Prostate gland (tissue), 2 donors: ENCODE data around the gene KCMF1. TPM values are rescaled to one million over a fixed set of nuclear protein-coding genes. Genes with fewer than 3 reads are reported as not detected.

Source experiments
- DNase-seq: peaks from one replicate; pipeline ENCODE4 v3.0.0-alpha.2; 2019; ENCODE audit warnings: low spot score
- H3K27ac ChIP-seq, 2 donors: fragments of 200-600 bp; sonication (generic); 2 replicates each; pipeline ENCODE4 v1.5.1; 2017 to 2019
- H3K27me3 ChIP-seq: fragments of 200-600 bp; sonication (generic); replicated peaks from 2 replicates; pipeline ENCODE4 v1.5.1; 2019; ENCODE audit not compliant: insufficient read depth
- H3K36me3 ChIP-seq, 2 donors: fragments of 200-600 bp; sonication (generic); 1 replicate in 1 of 2; 2 replicates in 1 of 2; pipeline versions ENCODE4 v1.5.1 to v1.8.1; 2017 to 2019
- H3K4me1 ChIP-seq: fragments of 200-600 bp; sonication (generic); replicated peaks from 2 replicates; pipeline ENCODE4 v1.5.1; 2019
- H3K4me3 ChIP-seq, 2 donors: fragments of 200-600 bp; sonication (generic); 2 replicates each; pipeline ENCODE4 v1.5.1; 2017 to 2019
- H3K9me3 ChIP-seq: fragments of 200-600 bp; sonication (generic); 2 replicates; pipeline ENCODE4 v1.5.1; 2017
- CTCF ChIP-seq, 4 experiments: fragments of 200-600 bp in 2 of 4; fragments of 450-650 bp in 2 of 4; sonication (generic) in 2 of 4; IDR thresholded peaks; 1 replicate in 3 of 4; 2 replicates in 1 of 4; pipeline ENCODE4 v1.5.1; 2016 to 2019; ENCODE audit warnings: antibody characterized with exemption in 4 of 4, mild to moderate bottlenecking in 2 of 4, moderate library complexity in 2 of 4
- POLR2A ChIP-seq: fragments of 450-650 bp; IDR thresholded peaks from one replicate; pipeline ENCODE4 v1.6.1; 2016; ENCODE audit warnings: antibody characterized with exemption, mild to moderate bottlenecking
- POLR2AphosphoS5 ChIP-seq: sonication (generic); formaldehyde crosslinking; IDR thresholded peaks from one replicate; pipeline ENCODE4 v1.6.1; 2017; ENCODE audit warnings: antibody characterized with exemption
- WGBS: methylation state at CpG from one replicate; pipeline ENCODE4 v1.1.5; 2018; 5-methylcytosine and 5-hydroxymethylcytosine counted together
- intact Hi-C: fragments of 100-400 bp; cut with DNase I; formaldehyde crosslinking; loops from one replicate; pipeline ENCODE4 v1.14.2; 2022
- total RNA-seq, 2 donors: library from RNA; depleted of rRNA; stranded (reverse); fragments of >200 nt; gene quantifications; one replicate each; pipeline ENCODE4 v1.1.0, GENCODE V29; 2016

The KCMF1 gene
- total RNA-seq, 2 donors from 2014 or later: 20.5 to 33.1 TPM

GRCh38 chr2:85032621-85033020 lies 61.7 kb downstream of the KCMF1 start:
- WGBS: 74% methylated on average over 5 of the region's 5 CpGs
- TF ChIP-seq CTCF (IDR thresholded peaks at IDR 0.05) (no peak), POLR2A (no peak)
- no peak overlapping the region for H3K27ac ChIP-seq
- H3K27me3 ChIP-seq: no peaks in the 10 kb centered on the region
- H3K36me3 ChIP-seq: no peaks in the 10 kb centered on the region
- H3K4me3 ChIP-seq: no peak overlapping the region
- no peaks in the 10 kb centered on the region for H3K9me3 ChIP-seq
- no peaks in the 10 kb centered on the region for H3K4me1 ChIP-seq
- no peak for DNase-seq
- intact Hi-C loops: no loop called here

- TF ChIP-seq POLR2A: no peak
- no peak for TF ChIP-seq CTCF (IDR thresholded peaks at IDR 0.05)
- TF ChIP-seq POLR2AphosphoS5: no peak
- no peak for DNase-seq
- Histone ChIP-seq H3K27ac (no peak overlapping the region), H3K4me1 (no peaks in the 10 kb centered on the region), H3K9me3 (no peaks in the 10 kb centered on the region), H3K4me3 (no peak overlapping the region), H3K36me3 (no peaks in the 10 kb centered on the region), H3K27me3 (no peaks in the 10 kb centered on the region)
- WGBS: 80% methylated on average over 2 of the region's 2 CpGs
- intact Hi-C loops: no loop called here
These were observed 62.4 kb downstream of the KCMF1 start for GRCh38 chr2:85033388-85033787.

GRCh38 chr2:85034158-85034557 lies 63.2 kb downstream of the KCMF1 start:
- no peak overlapping the region for H3K4me3 ChIP-seq
- no peak for TF ChIP-seq CTCF (IDR thresholded peaks at IDR 0.05)
- WGBS: 92% methylated on average over 2 of the region's 2 CpGs
- DNase-seq: no peak
- H3K36me3 ChIP-seq: no peaks in the 10 kb centered on the region
- no peak overlapping the region for H3K27ac ChIP-seq
- no peaks in the 10 kb centered on the region for H3K9me3 ChIP-seq
- no peaks in the 10 kb centered on the region for H3K4me1 ChIP-seq
- intact Hi-C loops: no loop called here
- H3K27me3 ChIP-seq: no peaks in the 10 kb centered on the region

GRCh38 chr2:85037622-85038021 lies 66.7 kb downstream of the KCMF1 start:
- H3K4me1 ChIP-seq: no peaks in the 10 kb centered on the region
- no peak overlapping the region for H3K27ac ChIP-seq
- H3K36me3 ChIP-seq: no peaks in the 10 kb centered on the region
- H3K9me3 ChIP-seq: no peaks in the 10 kb centered on the region
- TF ChIP-seq CTCF (IDR thresholded peaks at IDR 0.05) (no peak), POLR2A (no peak), POLR2AphosphoS5 (no peak)
- no peaks in the 10 kb centered on the region for H3K27me3 ChIP-seq
- 92% methylated on average over 7 of the region's 7 CpGs for WGBS
- DNase-seq: no peak
- H3K4me3 ChIP-seq: no peak overlapping the region
- intact Hi-C loops: no loop called here

GRCh38 chr2:85042330-85042729 lies 71.4 kb downstream of the KCMF1 start:
- no peak for TF ChIP-seq POLR2AphosphoS5
- no peak for TF ChIP-seq CTCF (IDR thresholded peaks at IDR 0.05)
- TF ChIP-seq POLR2A: no peak
- Histone ChIP-seq H3K27ac (no peak overlapping the region), H3K4me1 (no peaks in the 10 kb centered on the region), H3K36me3 (peaks cover 0 to 3% of the 10 kb centered on the region in 2 donors), H3K27me3 (no peaks in the 10 kb centered on the region), H3K9me3 (no peaks in the 10 kb centered on the region), H3K4me3 (no peak overlapping the region)
- WGBS: 83% methylated on average over 4 of the region's 4 CpGs
- DNase-seq: no peak
- intact Hi-C loops: no loop called here
